Muscle of leg (tissue), 11 donors: ENCODE results near the gene MTMR4. TPM values are rescaled to one million over a fixed set of nuclear protein-coding genes. Genes with fewer than 3 reads are reported as not detected.

Experiments
- DNase-seq: peaks from one replicate; pipeline ENCODE4 v3.0.0; 2013
- H3K27ac ChIP-seq: one replicate; pipeline ENCODE4 v1.5.1; 2013; ENCODE audit warnings: mild to moderate bottlenecking, low read length, control low read depth
- H3K27me3 ChIP-seq: one replicate; pipeline ENCODE4 v1.6.1; 2013; ENCODE audit warnings: low read length; ENCODE audit not compliant: control insufficient read depth, insufficient read depth
- H3K36me3 ChIP-seq: one replicate; pipeline ENCODE4 v1.6.1; 2013; ENCODE audit warnings: low read length; ENCODE audit not compliant: control insufficient read depth, insufficient read depth
- H3K4me1 ChIP-seq: one replicate; pipeline ENCODE4 v1.6.1; 2013; ENCODE audit warnings: low read length; ENCODE audit not compliant: control insufficient read depth, insufficient read depth
- H3K4me3 ChIP-seq: one replicate; pipeline ENCODE4 v1.5.1; 2013; ENCODE audit warnings: low read length, control low read depth
- H3K9me3 ChIP-seq: replicated peaks from 2 replicates; pipeline ENCODE4 v1.6.1; 2013; ENCODE audit warnings: low read depth, low read length; ENCODE audit not compliant: control insufficient read depth
- WGBS: methylation state at CpG from one replicate; pipeline ENCODE4 v1.1.5; 2013; ENCODE audit warnings: missing lambda C conversion rate; ENCODE audit not compliant: insufficient coverage; 5-methylcytosine and 5-hydroxymethylcytosine counted together
- polyA plus RNA-seq, 8 donors: library from polyadenylated mRNA; unstranded; fragments of 120-200 nt; gene quantifications; one replicate each; pipeline versions ENCODE4 v1.2.1 to v1.2.3, GENCODE V29; 2013; ENCODE audit warnings: inconsistent platforms in 1 of 8, low replicate concordance in 1 of 8; ENCODE audit not compliant: insufficient read length in 8 of 8, insufficient read depth in 1 of 8
- total RNA-seq: library from RNA; stranded (reverse); fragments of 120-200 nt; gene quantifications from one replicate; pipeline ENCODE4 v1.2.4, GENCODE V29; 2013

Gene MTMR4
- total and polyA plus RNA-seq, 9 donors: 17.4 to 23.7 (median 19.3) TPM

- 63% methylated on average over 2 of the region's 3 CpGs for WGBS
- H3K27me3 ChIP-seq: peaks cover 10% of the 10 kb centered on the region
- H3K4me1 ChIP-seq: peaks cover 83% of the 10 kb centered on the region
- H3K36me3 ChIP-seq: no peaks in the 10 kb centered on the region
- H3K27ac ChIP-seq: peak overlapping the region; percentile 66
- peak; percentile 70 for DNase-seq
- H3K9me3 ChIP-seq: no peaks in the 10 kb centered on the region
- H3K4me3 ChIP-seq: no peak overlapping the region
Observed at GRCh38 chr17:58536542-58536941, 22.1 kb upstream of the MTMR4 start.

GRCh38 chr17:58535431-58535830, 21.0 kb upstream of the MTMR4 start:
- no peaks in the 10 kb centered on the region for H3K9me3 ChIP-seq
- peaks cover 88% of the 10 kb centered on the region for H3K4me1 ChIP-seq
- DNase-seq: no peak
- H3K36me3 ChIP-seq: no peaks in the 10 kb centered on the region
- H3K4me3 ChIP-seq: no peak overlapping the region
- 87% methylated on average over 2 of the region's 2 CpGs for WGBS
- H3K27ac ChIP-seq: peak overlapping the region; percentile 66
- H3K27me3 ChIP-seq: peaks cover 10% of the 10 kb centered on the region

- H3K27me3 ChIP-seq: peaks cover 10% of the 10 kb centered on the region
- peak overlapping the region; percentile 66 for H3K27ac ChIP-seq
- WGBS: 89% methylated on average over 3 of the region's 4 CpGs
- H3K4me3 ChIP-seq: no peak overlapping the region
- H3K36me3 ChIP-seq: no peaks in the 10 kb centered on the region
- no peak for DNase-seq
- H3K4me1 ChIP-seq: peaks cover 85% of the 10 kb centered on the region
- H3K9me3 ChIP-seq: no peaks in the 10 kb centered on the region
Observed at GRCh38 chr17:58534901-58535421, 20.5 kb upstream of the MTMR4 start.

- no peaks in the 10 kb centered on the region for H3K9me3 ChIP-seq
- no peak overlapping the region for H3K4me3 ChIP-seq
- H3K27me3 ChIP-seq: peaks cover 10% of the 10 kb centered on the region
- H3K4me1 ChIP-seq: peaks cover 82% of the 10 kb centered on the region
- no peaks in the 10 kb centered on the region for H3K36me3 ChIP-seq
- no peak for DNase-seq
- peak overlapping the region; percentile 70 for H3K27ac ChIP-seq
- WGBS: 20% methylated on average over 2 of the region's 3 CpGs
Observed at GRCh38 chr17:58534331-58534730, 19.9 kb upstream of the MTMR4 start.

- Histone ChIP-seq H3K4me3 (no peak overlapping the region), H3K36me3 (no peaks in the 10 kb centered on the region), H3K9me3 (no peaks in the 10 kb centered on the region), H3K27me3 (peaks cover 10% of the 10 kb centered on the region), H3K27ac (peak overlapping the region; percentile 70), H3K4me1 (peaks cover 82% of the 10 kb centered on the region)
- DNase-seq: no peak
- WGBS: 85% methylated on average over 2 of the region's 5 CpGs
Observed at GRCh38 chr17:58533616-58534188, 19.3 kb upstream of the MTMR4 start.

- peaks cover 83% of the 10 kb centered on the region for H3K4me1 ChIP-seq
- peaks cover 10% of the 10 kb centered on the region for H3K27me3 ChIP-seq
- H3K36me3 ChIP-seq: no peaks in the 10 kb centered on the region
- peak overlapping the region; percentile 46 for H3K4me3 ChIP-seq
- peak overlapping the region; percentile 70 for H3K27ac ChIP-seq
- DNase-seq: no peak
- H3K9me3 ChIP-seq: no peaks in the 10 kb centered on the region
- 28% methylated on average over 3 of the region's 3 CpGs for WGBS
Observed at GRCh38 chr17:58532555-58532951, 18.1 kb upstream of the MTMR4 start.

- peak overlapping the region; percentile 70 for H3K27ac ChIP-seq
- peaks cover 83% of the 10 kb centered on the region for H3K4me1 ChIP-seq
Observed at GRCh38 chr17:58531661-58532554, 17.5 kb upstream of the MTMR4 start.

GRCh38 chr17:58531122-58531521, 16.7 kb upstream of the MTMR4 start:
- Histone ChIP-seq H3K36me3 (no peaks in the 10 kb centered on the region), H3K9me3 (no peaks in the 10 kb centered on the region), H3K4me3 (peak overlapping the region; percentile 45), H3K4me1 (peaks cover 86% of the 10 kb centered on the region), H3K27me3 (peaks cover 10% of the 10 kb centered on the region), H3K27ac (peak overlapping the region; percentile 42)
- DNase-seq: no peak
- 0% methylated on average over 1 of the region's 3 CpGs for WGBS

More at GRCh38 chr17:58531661-58532554, 17.5 kb upstream of the MTMR4 start:
- WGBS: under 1% methylated on average over 71 of the region's 82 CpGs
- no peaks in the 10 kb centered on the region for H3K9me3 ChIP-seq
- H3K4me3 ChIP-seq: peak overlapping the region; percentile 46
- peaks cover 10% of the 10 kb centered on the region for H3K27me3 ChIP-seq
- H3K36me3 ChIP-seq: no peaks in the 10 kb centered on the region
- peak; percentile 66 for DNase-seq

GRCh38 chr17:58530655-58531054, 16.2 kb upstream of the MTMR4 start:
- H3K9me3 ChIP-seq: no peaks in the 10 kb centered on the region
- no peak for DNase-seq
- peaks cover under 1% of the 10 kb centered on the region for H3K36me3 ChIP-seq
- H3K27ac ChIP-seq: peak overlapping the region; percentile 13
- H3K27me3 ChIP-seq: peaks cover 10% of the 10 kb centered on the region
- peak overlapping the region; percentile 45 for H3K4me3 ChIP-seq
- WGBS: 100% methylated on average over 1 of the region's 2 CpGs
- peaks cover 87% of the 10 kb centered on the region for H3K4me1 ChIP-seq

- Histone ChIP-seq H3K9me3 (no peaks in the 10 kb centered on the region), H3K27ac (peak overlapping the region; percentile 49), H3K4me1 (peaks cover 81% of the 10 kb centered on the region), H3K27me3 (peaks cover 10% of the 10 kb centered on the region), H3K36me3 (peaks cover 8% of the 10 kb centered on the region), H3K4me3 (peak overlapping the region; percentile 26)
- whole genome bisulfite sequencing: 27% methylated on average over 1 of the region's 1 CpG
- DNase-seq: no peak
Observed at GRCh38 chr17:58529275-58529674, 14.8 kb upstream of the MTMR4 start.
